Urothelium cell line (cell line): Measurements from ENCODE around the gene CCDC91.
A peak's percentile ranks its signal among the peaks of the same experiment; 100 is the strongest.

Experiments used
- DNase-seq: peaks from one replicate; pipeline ENCODE4 v3.0.0; 2011; ENCODE audit warnings: low spot score, mixed read lengths
- FAIRE-seq: peaks from 2 replicates; lab custom pipeline; 2011; peaks lifted over from hg19 to GRCh38; lab: Jason Lieb, UNC

Gene CCDC91, protein sequence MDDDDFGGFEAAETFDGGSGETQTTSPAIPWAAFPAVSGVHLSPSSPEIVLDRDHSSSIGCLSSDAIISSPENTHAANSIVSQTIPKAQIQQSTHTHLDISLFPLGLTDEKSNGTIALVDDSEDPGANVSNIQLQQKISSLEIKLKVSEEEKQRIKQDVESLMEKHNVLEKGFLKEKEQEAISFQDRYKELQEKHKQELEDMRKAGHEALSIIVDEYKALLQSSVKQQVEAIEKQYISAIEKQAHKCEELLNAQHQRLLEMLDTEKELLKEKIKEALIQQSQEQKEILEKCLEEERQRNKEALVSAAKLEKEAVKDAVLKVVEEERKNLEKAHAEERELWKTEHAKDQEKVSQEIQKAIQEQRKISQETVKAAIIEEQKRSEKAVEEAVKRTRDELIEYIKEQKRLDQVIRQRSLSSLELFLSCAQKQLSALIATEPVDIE

GRCh38 chr12:28190321-28191050 lies at the start of gene CCDC91:
Gene CCDC91, plus strand, starts transcription at chr12:28190456. Its CDS starts 66,760 bp downstream, at chr12:28257216.
- peak; percentile 55 for FAIRE-seq

GRCh38 chr12:28144059-28144458 lies 46.2 kb upstream of the CCDC91 start:
- DNase-seq (no peak), FAIRE-seq (peak; percentile 42)

More at GRCh38 chr12:28190321-28191050, at the start of gene CCDC91:
- DNase-seq, result peak; percentile 87

- no peak for DNase-seq
- no peak for FAIRE-seq
Measured at GRCh38 chr12:28144532-28144931, 45.7 kb upstream of the CCDC91 start.

DNA sequence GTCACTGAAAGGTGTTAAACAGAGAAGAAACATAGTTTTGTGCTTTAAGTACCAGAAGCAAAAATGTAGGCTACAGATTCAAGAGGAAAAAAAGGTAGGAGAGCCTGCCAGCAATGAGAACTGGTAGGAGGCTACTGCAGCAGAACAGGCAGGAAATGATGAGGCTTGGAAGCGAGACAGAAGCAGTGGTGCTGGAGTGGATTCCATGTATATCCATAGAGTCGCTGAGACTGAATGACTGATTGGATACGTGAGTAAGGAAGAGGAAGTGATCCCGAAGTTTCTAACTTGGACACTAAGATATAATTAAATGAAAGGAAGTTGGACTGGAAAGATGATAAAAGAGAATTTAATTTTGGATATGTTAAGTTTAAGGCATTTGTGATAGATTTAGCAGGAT lies 45.0 kb upstream of the CCDC91 start:
- DNase-seq (no peak), FAIRE-seq (no peak)

DNA sequence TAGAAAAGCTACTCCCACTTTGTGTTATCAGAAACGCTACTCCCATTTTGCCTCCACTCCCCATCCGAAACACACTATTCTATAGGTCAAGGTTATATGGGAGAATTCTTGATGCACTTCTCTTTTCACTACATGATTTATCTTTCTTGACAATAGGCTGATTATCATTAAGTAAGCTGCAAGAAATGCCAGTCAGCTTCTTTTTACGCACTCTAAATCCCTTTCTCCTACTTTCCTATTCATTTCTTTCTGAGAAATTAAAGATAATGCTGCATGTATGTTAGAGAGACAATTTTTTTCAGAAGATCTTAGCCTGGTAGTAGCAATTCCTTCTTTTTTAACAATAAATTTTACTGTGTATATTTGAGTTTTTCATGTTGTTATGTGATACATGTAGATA lies 41.0 kb upstream of the CCDC91 start:
- no peak for DNase-seq
- FAIRE-seq, result no peak

DNA sequence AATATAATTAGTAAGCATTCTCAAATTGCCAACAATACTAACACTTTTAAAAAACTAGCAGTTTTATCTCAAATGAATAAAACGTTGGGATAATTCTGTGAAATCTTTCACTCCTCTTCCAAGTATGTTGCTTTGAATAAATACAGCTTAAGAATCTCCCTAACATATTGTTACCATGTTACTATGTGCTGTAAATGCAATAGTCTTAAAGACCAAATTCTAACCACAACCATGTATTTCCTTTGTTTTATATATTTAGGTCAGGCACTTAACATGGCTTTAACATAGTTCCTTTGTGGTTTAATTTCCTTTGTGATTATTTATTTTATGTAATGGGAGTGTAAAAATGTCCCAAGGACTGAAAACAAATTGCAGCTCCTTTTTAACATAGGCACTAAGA lies 33.9 kb upstream of the CCDC91 start:
- DNase-seq (no peak), FAIRE-seq (no peak)

GRCh38 chr12:28156804-28157203 lies 33.5 kb upstream of the CCDC91 start:
- FAIRE-seq, result no peak
- DNase-seq, result no peak

GRCh38 chr12:28158353-28158752 lies 31.9 kb upstream of the CCDC91 start:
- DNase-seq (no peak), FAIRE-seq (no peak)

DNA sequence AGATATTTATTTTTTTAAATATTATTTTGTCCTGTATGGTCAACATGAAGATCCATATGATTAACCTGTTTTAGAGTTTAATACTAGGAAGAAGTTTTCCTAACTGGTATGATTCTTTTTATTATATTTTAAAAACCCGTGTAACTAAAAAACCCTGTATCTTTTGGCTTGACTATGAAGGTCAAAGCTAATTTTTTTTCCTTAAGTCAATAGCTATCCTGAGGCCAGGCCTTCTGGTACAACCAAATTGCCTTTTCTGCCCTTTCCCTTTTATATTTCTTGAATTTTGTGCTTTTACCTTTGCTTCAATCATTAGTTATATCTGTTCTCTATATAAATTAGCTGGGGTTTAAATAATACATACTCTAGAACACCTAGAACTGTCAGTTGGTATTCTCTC lies 30.6 kb upstream of the CCDC91 start:
- FAIRE-seq, result no peak
- no peak for DNase-seq

DNA sequence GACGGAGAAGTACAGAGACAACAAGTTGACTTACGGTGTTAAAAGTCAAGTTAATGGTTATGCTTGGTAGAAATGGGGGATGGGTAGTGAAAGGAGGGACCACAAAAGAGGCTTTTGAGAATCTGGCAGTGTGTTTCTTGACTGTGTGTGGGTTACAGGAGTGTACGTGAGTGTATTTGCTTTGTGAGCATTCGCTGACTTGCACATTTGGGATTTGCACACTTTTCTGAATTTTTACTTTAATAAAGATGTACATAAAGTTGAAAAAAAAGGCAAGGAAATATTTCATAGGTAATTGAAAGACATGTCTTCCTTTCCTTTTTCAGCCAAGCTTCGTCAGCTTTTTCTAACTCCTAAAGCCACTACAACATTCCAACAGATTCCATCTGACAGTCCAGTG lies 28.6 kb upstream of the CCDC91 start:
- FAIRE-seq (no peak), DNase-seq (no peak)

- no peak for FAIRE-seq
- DNase-seq, result no peak
Measured at GRCh38 chr12:28162697-28163096, 27.6 kb upstream of the CCDC91 start.

DNA sequence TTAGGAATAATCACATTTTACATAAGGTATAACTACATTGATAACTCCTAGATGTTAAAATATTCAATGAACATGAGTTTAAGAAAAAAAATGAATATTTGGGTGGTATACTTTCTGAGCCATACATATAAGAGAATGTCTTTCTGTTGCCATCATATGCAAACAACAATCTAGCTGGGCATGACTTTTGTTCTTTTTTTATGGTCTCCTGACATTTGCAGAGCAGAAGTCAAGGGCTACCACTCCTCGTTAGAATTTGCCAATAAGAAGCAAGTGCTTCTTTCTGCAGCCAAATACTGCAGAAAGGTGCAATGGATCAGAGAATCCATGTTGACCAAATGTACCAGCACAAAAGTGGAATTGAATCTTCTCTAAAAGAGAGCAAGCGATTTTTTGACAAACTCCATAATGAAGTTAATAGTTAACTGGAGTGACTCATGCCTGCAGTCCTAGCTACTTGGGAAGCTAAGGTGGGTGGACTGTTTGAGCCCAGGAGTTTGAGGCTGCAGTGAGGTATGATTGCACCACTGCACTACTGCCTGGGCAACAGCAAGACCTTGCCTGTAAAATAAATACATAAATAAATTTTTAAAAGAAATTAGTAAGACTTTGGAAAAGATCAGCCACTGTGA lies 25.5 kb upstream of the CCDC91 start:
- no peak for FAIRE-seq

GRCh38 chr12:28167981-28168485 lies 22.2 kb upstream of the CCDC91 start:
- FAIRE-seq, result no peak
- no peak for DNase-seq

More for the DNA sequence above, 25.5 kb upstream of the CCDC91 start:
- no peak for DNase-seq

DNA sequence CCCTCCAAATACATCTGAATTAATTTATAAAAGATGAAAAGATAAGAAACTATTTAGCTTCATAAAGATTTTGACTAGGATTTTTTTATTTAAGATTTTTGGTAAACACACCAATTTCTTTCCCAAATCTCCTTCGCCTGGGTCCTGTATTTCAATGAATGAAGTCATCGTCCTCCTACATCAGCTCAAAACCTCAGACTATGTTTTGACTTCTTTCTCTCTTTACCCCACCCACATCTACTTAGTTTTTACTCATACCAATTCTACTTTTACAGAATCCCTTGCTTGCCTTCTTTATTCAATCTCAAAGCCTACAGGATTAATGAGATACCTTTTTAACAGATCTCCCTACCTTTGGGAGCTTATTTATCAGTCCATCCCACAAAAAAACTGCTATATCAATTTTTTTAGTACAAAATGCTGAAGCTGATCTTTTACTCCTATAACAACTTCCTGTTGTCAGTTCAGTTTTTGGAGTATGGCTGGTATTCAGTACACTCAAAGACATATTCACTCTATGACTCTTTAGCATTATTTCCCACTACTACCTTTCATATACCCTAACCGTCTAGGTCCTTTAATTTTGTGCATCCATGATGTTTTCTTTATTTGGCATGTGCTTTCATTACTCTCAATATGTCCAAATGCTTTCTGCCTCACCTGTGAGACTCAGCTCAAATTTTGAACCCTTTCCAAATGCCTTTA lies 18.7 kb upstream of the CCDC91 start:
- DNase-seq, result no peak
- FAIRE-seq, result no peak

- FAIRE-seq, result peak; percentile 9
- peak; percentile 42 for DNase-seq
Measured at GRCh38 chr12:28172434-28173030, 17.7 kb upstream of the CCDC91 start.

DNA sequence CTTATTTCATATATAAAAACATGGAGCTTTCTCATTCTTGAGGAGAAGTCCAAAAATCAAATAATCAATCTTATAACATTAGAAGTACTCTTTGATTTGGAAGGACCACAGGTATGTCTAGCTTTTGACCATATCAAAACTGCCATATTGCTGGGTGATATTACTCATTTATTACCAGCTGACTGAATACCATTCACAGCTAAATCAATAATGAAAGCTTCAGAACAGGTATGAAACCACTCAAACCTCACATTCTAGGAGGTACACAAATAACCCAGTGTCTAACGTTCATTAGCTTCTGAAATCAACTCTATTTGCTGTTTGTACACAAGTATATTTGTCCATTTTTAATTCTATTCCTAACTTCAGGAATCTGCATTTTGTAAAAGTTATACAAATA lies 16.8 kb upstream of the CCDC91 start:
- no peak for DNase-seq
- no peak for FAIRE-seq

DNA sequence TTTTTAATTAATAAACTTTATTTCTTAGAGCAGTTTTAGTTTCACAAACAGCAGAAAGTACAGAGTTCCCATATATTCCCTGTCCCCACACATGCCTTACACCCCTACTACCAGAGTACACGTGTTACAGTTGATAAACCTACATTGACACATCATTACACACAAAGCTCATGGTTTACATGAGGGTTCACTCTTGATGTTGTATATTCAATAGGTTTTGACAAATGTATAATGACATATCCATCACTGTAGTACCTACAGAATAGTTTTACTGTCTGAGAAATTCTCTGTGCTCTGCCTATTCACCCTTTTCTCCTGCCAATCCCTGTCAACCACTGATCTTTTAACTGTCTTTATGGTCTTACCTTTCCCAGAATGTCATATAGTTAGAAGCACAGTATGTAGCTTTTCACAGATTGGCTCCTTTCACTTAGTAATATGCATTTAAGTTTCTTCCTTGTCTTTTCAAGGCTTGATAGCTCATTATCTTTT lies 15.1 kb upstream of the CCDC91 start:
- no peak for DNase-seq
- no peak for FAIRE-seq

GRCh38 chr12:28176295-28176694 lies 14.0 kb upstream of the CCDC91 start:
- no peak for FAIRE-seq
- DNase-seq, result no peak

- FAIRE-seq, result no peak
- DNase-seq, result no peak
Measured at GRCh38 chr12:28177461-28177860, 12.8 kb upstream of the CCDC91 start.

DNA sequence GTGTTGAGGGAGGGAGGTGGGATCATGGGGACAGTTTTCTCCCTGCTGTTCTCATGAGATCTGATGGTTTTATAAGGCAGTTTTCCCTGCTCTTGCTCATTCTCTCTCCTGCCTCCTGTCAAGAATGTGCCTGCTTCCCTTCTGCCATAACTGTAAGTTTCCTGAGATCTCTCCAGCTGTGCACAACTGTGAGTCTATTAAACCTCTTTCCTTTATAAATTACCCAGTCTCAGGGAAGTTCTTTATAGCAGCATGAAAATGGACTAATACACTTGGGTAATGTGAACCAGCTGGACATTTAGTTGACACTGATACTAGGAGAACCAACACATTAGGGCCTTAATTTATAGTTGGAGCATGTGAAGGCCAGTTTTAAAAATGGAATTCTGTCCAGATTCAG lies 12.4 kb upstream of the CCDC91 start:
- no peak for DNase-seq
- no peak for FAIRE-seq
